ENCODE measurements around the gene RHPN2. TPM values are rescaled to one million over a fixed set of nuclear protein-coding genes. Genes with fewer than 3 reads are reported as not detected.
A peak's percentile ranks its signal among the peaks of the same experiment; 100 is the strongest.
"Not testable (repeated sequence)": the region's sequence is repeated elsewhere in the genome, so short reads cannot be mapped to it uniquely, and the experiment has no call there.

The RHPN2 gene
- total RNA-seq, 1 donor from 2014 or later = 2.4 TPM

DNA sequence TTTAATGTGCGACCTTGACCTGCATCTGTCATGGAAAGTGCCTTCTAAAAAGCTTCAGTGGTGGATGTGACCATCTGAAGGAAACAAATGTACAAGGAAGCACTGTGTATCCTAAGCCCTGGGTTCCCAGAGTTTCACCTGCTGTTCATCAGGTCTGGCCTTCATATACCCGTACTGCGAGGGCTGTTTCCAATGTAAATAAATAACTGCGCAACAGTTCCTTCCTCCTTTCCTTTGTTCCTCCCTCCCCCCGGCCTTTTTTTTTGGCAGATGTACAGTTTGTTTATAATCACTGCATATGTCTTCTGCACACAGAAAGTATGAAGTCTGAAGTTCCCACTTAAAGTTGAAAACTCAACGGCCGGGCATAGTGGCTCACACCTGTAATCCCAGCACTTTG is 87.4 kb downstream of the RHPN2 start:
- peak; percentile 17 for DNase-seq (ENCODE audit: low read depth, low spot score)

- DNase-seq (ENCODE audit: low read depth, low spot score) = peak; percentile 27
These were observed 88.4 kb downstream of the RHPN2 start for GRCh38 chr19:32976223-32976805.

DNA sequence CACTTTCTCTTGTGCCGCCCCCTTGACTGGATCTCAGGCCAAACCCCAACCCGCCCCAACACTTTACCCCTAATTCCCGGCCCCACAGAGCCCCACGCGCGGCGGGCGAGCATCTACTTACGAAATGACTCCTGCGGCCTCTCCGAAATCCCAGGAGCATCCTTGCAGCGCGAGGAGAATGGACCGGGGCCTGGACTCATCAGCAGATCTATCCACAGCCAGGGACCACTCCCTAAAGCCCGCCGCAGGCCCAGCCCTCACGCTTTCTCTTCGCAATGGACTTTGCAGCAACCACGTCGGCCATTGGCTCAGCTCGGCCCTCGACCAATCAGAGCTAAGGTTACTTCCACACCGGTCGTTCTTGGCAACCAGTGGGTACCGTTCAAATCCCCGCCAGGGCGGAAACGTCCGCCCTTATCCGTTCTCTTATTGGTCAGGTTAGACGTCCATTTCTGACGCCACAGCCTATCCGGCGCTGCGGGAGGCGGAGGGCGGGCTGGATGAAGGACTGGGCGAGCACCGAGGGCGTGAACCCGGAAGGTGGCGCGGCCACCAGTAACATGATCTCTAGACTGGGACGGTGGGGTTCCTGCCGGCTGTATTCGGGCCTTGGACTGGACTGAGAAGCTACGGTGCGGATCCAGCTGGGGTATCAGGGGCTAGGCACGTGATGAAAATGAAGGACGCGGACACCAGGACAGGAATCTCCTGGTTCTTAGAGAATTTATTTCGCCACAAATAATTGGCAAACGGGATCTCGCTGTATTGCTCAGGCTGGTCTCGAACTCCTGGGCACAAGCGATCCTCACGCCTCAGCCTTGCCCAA is 92.8 kb downstream of the RHPN2 start, which contains the start of the genes CEP89 and FAAP24:
CEP89 (minus strand) TSS at position 244 of the 826 bp plus-strand sequence; CDS start at position 160, 84 bp downstream.
FAAP24 (plus strand) TSS at position 528 of the 826 bp plus-strand sequence. CDS start 955 bp downstream, outside the sequence.
- DNase-seq (ENCODE audit: low read depth, low spot score) = peak; percentile 97

DNA sequence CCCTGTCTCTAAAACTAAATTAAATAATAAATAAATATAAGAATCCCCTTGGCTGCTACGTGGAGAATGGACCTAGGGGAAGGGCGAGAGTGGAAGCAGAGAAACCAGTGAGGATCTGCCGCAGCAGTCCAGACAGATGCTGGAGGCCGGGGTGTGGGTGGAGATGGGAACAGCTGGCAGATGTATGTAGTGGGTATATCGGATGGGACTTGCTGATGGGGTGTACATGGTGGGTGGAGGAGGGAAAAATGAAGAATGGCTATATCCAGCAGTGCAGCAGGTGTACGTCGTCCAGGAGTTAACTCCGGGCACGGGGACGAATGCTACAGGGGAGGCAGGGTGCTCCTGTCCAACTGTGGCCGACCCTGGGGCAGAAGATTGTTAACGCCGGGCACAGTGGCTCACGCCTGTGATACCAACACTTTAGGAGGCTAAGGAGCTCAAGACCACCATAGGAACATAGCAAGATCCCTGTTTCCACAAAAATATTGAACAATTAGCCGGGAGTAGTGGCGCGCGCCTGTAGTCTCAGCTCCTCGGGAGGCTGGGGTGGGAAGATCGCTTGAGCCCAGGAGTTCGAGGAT is 93.6 kb downstream of the RHPN2 start:
- no peak for DNase-seq (ENCODE audit: low read depth, low spot score)

DNA sequence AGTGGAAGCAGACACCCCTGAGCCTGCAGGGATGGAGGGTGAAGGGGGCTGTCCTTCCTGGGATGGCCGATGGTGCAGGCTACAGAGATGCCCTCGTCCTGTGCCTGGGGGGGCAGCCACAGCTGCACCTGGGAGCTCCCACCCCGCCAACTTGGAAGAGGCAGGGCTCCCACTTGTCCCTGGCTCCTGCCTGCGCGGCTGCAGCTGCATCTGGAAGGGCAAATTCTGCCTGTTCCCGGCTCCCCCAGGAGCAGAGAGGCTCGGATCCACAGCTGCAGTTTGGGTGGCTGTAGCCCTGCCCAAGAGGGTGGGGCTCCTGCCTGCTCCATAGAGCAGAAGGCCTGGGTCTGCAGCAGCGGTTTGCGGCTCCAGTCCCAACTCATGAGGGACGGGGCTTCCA is 95.1 kb downstream of the RHPN2 start:
- DNase-seq (ENCODE audit: low read depth, low spot score) = no peak

DNA sequence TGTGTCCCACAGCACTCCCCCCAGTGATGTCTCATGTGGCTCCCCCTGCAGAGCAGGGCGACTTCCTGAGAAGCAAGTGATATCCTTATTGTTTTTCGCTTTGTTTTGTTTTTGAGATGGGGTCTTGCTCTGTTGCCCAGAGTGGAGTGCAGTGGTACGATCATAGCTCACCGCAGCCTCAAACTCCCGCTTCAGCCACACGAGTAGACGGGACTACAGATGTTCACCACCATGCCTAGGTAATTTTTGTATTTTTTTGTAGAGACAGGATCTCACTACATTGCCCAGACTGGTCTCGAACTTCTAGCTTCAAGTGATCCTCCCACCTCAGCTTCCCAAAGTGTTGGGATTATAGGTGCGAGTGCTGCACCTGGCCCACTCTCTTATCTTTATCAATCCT is 97.9 kb downstream of the RHPN2 start:
- DNase-seq (ENCODE audit: low read depth, low spot score) = no peak

DNA sequence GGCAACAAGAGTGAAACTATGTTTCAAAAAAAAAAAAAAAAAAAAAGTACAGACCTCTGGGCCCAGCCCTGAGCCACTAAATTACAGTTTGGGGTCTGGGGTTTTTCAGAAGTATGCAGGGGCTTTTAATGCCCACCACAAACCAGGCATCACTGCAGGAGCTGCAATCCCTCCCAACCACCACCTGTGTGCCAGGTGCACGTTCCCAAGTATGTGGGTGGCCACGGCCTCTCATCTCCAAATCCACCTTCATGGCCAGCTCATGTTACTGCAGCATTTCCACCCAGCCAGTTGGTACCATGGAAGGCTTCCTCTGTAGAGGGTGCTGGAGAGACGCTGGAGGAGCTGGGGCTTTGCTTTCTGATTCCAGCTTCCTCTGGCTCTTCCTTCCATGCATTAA is 119.4 kb downstream of the RHPN2 start:
- no peak for DNase-seq (ENCODE audit: low read depth, low spot score)

DNA sequence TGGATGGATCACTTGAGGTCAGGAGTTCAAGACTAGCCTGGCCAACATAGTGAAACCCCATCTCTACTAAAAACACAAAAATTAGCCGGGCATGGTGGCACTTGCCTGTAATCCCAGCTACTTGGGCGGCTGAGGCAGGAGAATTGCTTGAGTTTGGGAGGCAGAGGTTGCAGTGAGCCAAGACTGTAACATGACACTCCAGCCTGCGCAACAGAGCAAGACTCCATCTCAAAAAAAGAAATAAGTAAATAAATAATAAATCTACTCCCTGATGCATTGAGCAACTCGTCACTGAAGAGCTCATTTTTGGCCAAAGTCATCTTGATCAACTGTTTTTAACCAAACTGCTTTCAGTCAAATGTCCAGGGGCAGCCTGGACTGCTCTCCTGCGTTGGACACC is 123.4 kb downstream of the RHPN2 start:
- not testable (repeated sequence) for DNase-seq (ENCODE audit: low read depth, low spot score)

GRCh38 chr19:32936065-32936464 is 128.6 kb downstream of the RHPN2 start:
- no peak for DNase-seq (ENCODE audit: low read depth, low spot score)

DNA sequence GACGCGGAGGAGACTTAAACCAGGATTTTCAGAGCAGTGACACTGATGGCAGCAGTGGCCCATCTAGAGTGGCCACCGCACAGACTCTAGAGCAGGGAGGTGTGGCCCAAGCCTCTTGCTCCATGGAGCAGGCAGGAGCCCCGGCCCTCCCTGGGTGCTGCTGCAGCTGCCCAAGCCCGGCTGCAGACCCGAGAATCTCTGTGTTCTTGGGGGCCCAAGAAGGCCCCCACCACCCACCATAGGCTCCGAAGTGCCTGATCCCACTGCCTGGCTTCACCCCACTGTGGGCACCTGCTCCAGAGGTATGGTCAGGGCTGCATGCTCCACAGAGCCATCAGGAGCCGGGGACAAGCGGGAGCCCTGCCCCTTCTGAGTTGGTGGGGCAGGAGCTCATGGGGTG is 129.1 kb downstream of the RHPN2 start:
- no peak for DNase-seq (ENCODE audit: low read depth, low spot score)

GRCh38 chr19:32933571-32933970 is 131.1 kb downstream of the RHPN2 start:
- no peak for DNase-seq (ENCODE audit: low read depth, low spot score)

DNA sequence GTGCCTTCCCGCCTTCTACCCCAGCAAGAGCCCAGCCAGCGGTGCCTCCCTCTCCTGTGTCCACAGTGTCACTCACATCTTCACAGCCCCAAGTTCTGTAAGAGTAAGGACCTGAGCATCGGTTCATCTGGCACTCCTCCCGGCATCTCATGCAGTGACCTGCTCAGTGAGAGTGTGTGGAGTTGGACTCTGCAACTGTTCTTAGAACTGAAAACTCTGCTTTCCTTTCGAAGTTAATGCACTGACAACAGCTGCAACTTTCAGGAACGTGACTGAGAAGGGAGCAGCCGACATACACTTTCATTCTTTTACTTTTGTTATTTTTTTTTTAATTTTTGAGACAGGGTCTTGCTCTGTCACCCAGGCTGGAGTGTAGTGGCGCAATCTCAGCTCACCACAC is 134.1 kb downstream of the RHPN2 start:
- no peak for DNase-seq (ENCODE audit: low read depth, low spot score)

DNA sequence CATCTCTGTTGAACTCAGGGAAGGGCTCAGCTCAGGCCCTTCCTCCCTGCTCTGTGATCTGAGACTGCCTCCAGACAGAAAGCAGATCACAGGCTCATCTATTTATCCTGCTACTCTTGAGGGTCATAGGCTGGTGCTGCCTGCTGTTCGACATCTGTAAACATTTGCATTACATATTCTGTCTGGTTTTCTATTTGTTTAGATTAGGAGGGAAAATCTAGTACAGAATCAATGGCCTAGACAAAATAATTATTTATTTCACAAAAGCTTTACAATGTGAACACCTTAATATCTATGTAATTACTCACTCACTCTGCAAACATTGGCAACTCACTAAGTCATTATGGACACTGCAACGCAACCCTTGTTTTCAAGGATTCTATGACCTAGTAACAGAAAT is 135.9 kb downstream of the RHPN2 start:
- no peak for DNase-seq (ENCODE audit: low read depth, low spot score)

Other genes starting within 250 kb of the RHPN2 start
- gene SLC7A9, start 195.1 kb downstream of the RHPN2 start, total RNA-seq = not detected in 2 replicates
- 10.6 and 11.2 TPM in 2 replicates for gene CEP89, start 92.9 kb downstream of the RHPN2 start, total RNA-seq
- gene FAAP24, start 92.6 kb downstream of the RHPN2 start, total RNA-seq = 2.9 and 3.5 TPM in 2 replicates
- gene GPATCH1, start 16.3 kb upstream of the RHPN2 start, total RNA-seq = 7.1 and 7.3 TPM in 2 replicates
- gene WDR88, start 67.2 kb upstream of the RHPN2 start, total RNA-seq = 0.14 TPM in 1 of 2 replicates, not detected in the other
- 11.1 and 12.0 TPM in 2 replicates for gene LRP3, start 129.4 kb upstream of the RHPN2 start, total RNA-seq
- not detected in 2 replicates for gene SLC7A10, start 161.0 kb upstream of the RHPN2 start, total RNA-seq
- 0.04 and 0.13 TPM in 2 replicates for gene CEBPA, start 237.6 kb upstream of the RHPN2 start, total RNA-seq

Measured in pulmonary artery endothelial cell (primary cell).